CMK (cell line): ENCODE measurements around the gene RHOJ.

Source experiments
- DNase-seq: peaks from one replicate; pipeline ENCODE4 v3.0.0-alpha.2; 2010; ENCODE audit warnings: low read depth

Gene RHOJ

GRCh38 chr14:63205866-63206265, 1.6 kb downstream of the RHOJ start:
- DNase-seq = no peak

- DNase-seq = no peak
These were observed 4.9 kb downstream of the RHOJ start for GRCh38 chr14:63209160-63209559.

DNA sequence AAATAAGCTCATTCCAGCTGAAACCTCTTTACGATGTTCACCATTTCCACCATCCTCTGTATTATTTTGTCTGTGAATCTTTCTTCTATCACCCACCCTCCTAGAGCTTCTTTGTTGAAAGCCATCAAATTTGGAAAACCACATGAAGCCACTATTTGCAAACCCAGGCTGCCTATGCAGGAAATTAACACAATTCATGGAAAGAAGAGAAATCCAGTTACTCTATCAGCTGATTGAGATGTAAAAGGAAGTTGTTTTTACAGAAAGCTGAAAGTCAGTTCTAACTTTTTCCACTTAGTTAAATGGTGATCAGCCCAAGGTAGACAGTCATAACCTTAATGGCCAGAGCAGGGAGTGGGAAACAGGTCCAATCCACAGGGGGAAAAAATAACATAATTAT, 6.6 kb downstream of the RHOJ start:
- no peak for DNase-seq

DNA sequence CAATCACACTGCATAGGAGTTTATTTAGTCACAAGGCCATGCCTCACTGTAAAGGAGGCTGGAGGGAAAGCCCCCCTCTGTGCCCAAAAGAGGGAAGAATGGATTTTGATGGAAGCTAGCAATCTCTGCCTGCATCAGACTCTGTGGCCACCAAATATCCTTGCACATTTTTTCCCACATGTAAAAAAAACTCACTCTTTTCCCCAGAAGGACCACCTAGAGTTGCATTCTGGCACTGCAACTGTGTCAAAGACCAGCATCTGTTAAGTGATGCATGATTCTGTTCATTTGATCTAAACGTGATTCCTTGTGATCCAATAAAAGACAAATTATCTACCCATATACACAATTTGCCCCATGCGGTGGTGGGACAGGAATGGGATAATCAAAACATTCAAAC, 8.0 kb downstream of the RHOJ start:
- no peak for DNase-seq

DNA sequence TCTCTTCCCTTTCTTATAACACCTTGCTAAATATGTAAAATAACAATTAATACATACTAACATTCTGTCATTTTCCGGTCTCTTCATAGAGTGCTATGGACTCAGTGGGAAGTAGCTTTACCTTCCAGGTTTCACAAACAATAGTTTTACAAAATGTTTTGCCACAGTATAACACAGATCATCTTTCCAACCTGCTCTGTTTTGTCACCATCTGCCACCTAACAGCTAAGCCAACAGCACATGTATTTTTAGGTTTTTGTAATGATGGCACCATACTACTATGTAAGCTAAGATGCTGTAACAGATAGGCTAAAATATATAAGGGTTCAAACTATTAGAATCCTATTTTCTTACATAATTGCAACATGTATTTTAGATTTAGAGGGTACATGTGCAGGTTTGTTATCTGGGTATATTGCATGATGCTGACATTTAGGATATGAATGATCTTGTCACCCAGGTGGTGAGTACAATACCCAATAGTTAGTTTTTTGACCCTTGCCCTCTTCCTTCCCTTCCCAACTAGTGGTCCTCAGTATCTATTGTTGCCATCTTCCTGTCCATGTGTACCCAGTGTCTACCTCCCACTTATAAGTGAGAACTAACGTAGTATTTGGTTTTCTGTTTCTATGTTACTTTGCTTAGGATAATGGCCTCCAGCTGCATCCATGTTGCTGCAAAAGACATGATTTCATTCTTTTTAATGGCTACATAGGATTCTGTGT, 8.7 kb downstream of the RHOJ start:
- DNase-seq = no peak

- no peak for DNase-seq
These were observed 10.4 kb downstream of the RHOJ start for GRCh38 chr14:63214417-63215196.

GRCh38 chr14:63220526-63220925, 16.3 kb downstream of the RHOJ start:
- DNase-seq = no peak

DNA sequence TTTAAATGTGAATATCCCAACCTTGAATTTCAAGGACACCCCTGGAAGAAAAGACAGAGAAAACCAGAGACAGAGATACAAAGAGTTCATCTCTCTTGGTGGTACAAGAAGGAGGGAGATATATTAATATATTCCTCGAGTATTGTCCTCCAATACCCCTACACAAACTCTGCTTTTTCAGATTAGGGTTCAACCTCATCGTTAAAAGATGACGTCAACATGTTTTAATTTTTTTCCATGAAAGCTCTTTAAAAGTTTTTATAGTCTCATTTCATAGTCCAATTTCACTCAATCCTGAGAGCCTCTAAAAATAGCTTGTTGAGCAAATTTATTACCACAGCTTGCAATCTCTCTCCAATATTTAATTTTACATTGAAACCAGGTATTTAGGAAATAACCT, 19.4 kb downstream of the RHOJ start:
- no peak for DNase-seq

DNA sequence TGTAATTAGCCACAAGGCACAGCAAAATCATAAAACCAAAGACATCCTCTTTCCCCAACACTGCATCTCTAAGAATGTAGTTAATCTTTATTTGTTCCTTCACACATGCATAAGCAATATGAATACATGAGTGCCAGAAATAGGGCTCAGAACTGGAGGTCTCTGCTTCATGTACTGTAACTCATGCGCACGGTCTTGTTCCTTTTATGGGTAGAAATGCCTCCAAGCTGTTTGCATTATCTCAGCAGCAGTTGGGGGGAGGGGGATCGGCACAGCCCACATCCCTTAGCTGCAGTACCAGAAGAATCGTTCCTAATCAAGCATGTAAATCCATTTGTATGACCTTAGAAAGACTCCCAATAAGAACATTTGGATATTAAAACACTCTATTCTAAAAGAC, 20.0 kb downstream of the RHOJ start:
- DNase-seq = no peak

- no peak for DNase-seq
These were observed 24.0 kb downstream of the RHOJ start for GRCh38 chr14:63228217-63228616.

- no peak for DNase-seq
These were observed 25.3 kb downstream of the RHOJ start for GRCh38 chr14:63229330-63230059.

DNA sequence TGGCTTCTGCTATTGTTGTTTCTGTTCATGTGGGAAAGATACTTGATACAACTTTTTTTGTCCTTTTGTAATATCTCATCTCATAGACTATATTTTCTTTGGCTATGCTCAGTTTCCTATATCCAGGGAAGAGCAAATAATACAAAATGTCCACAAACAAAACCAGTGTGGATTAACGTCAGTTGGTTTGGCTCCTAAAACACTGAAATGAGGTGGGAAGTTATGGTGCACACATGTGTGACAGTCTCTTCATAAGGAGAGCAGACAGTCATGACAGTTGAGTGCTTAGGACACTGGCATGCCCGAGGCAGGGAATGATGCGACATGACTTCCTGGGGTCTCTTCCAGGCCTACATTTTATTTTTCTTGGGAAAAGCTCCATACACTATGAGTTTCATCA, 27.5 kb downstream of the RHOJ start:
- no peak for DNase-seq

- DNase-seq = no peak
These were observed 33.5 kb downstream of the RHOJ start for GRCh38 chr14:63237791-63238190.

DNA sequence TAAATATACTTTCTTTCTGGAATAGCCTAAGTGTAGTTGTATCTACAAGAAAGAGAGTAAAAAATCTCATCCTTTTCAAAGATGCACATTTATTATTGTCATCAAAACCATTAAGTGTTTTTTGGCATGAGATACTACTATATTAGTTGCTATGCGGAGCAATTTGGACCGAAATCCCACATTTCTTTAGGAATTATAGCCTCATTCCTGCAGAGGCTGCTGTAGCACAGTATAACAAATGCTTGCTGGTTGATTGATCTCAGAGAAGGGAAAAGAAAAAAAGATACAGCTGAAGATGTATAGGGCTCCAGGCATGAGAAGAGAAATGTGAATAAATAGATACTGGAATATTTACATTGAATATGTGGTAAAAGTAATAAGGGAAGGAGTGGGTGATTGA, 36.0 kb downstream of the RHOJ start:
- no peak for DNase-seq

- DNase-seq = no peak
These were observed 36.9 kb downstream of the RHOJ start for GRCh38 chr14:63241096-63241495.

DNA sequence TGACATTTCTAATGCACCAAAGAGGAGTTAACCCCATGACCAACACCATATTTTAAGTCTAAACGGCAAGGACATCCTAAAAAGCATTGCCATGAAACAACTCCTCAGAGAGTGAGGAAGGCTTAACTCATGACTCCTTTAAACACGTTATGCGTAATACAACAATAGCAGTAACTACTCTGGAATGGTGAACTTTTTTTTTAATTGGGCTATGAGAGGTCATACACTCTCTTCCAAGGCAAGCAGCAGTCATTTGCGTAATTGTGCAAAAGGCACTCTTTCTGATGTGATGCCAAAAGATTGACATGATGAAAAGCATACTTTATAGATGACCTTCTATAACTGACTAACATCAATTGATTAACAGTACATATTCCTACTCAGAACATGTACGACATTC, 39.4 kb downstream of the RHOJ start:
- no peak for DNase-seq

DNA sequence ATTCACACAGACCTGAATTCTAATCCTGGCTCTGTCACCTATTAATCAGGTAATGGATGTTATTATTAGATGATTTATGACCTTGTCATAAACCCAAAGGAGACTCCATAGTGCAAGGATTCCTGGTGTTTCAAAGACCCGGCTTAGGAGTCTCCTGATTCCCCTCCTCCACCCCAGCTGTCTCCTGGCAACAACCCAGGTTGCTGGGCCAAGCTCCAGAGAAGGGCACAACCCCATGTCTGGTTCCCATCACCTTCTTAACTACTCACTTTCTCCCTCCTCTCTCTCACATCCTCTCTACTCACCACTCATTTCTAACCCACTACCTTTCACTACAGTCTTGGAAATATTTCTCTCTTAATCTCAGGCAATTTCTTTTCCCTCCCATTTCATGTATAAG, 41.6 kb downstream of the RHOJ start:
- no peak for DNase-seq

DNA sequence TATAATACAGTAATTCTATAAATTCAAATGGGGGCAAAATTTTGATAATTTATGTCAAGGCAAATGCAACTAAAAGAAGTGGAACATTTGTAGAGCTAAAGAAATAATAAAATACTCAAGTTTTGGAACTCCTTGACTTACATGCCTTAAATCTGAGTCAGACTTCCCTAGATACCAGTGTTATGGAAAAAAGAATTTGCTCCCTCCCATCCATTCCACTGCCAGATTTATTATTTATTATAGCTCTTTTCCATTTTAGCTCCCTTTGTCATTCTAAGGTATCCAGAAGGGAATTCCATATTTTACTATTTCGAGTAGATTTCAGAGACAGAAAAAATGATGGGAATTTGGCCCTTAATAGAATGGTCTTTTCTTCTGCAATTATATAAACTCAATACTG, 44.0 kb downstream of the RHOJ start:
- DNase-seq = no peak

GRCh38 chr14:63249092-63249491, 44.8 kb downstream of the RHOJ start:
- no peak for DNase-seq

GRCh38 chr14:63257299-63257698, 53.1 kb downstream of the RHOJ start:
- DNase-seq = no peak

DNA sequence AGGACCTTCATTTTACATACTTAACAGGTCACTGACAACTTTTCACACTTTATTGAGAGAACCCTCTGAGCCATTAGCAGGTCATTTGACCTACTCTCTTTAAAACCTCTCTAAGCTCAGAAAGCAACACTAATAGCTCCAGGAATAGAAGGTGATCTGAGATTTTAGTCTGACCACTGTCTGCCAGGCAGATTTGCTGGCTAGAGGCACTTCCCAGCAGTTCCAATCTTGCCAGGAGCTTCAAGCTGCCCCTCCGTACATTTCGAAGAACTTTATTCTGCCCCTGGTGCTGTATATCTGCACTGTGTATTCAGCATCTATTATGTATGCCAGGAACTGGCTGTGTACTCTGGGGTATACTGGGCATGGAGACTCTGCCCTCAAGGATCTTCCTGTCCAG, 58.2 kb downstream of the RHOJ start:
- no peak for DNase-seq

DNA sequence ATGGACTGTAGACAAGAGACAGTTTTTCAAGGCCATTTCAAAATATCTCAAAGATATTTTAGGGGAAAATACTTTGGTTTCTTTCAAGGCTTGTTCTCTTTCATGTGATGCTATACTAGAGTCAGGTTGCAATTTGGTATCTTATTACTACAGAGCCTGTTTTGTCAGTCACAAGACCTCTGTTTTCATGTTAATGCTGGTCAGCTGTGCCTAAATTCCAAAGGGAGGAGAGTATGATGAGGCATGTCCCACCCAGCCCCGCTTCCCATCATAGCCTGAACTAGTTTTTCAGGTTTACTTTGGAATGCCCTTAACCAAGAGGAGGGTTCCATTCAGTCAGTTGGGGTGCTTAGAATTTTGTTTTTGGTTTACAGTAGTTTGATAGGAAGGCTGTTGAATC, 61.9 kb downstream of the RHOJ start:
- no peak for DNase-seq

DNA sequence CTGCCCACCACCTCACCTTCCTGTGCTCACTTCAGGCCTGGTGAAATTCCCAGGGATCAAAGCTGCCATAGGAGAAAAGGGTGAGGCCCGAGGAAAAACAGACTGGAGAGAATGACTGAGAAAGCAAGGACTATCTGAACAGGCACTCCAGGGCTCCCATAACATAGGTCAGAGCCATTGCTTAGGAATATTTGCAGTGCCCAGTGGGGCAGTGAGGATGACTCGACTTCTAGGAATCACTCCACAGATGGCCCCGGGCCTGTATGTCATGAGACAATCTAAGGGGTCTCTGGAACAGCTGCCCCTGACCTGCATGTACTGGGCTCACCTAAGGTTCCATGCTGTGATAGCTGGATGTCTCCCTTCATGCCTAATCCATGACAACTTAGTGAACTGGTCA, 62.9 kb downstream of the RHOJ start:
- DNase-seq = no peak
